Measurements from ENCODE around the gene TBXA2R.

- TF ChIP-seq POLR2A (IDR thresholded peaks at IDR 0.05; ENCODE audit: low read depth, low read length): no peak
- no peak for TF ChIP-seq RFX5 (IDR thresholded peaks at IDR 0.05; ENCODE audit: low read depth, low read length)
- no peak for TF ChIP-seq CTCF (conservative IDR thresholded peaks at IDR 0.05; ENCODE audit: low read depth, low read length)
- no peak for TF ChIP-seq ELK1 (IDR thresholded peaks at IDR 0.05; ENCODE audit: borderline replicate concordance, low read depth, low read length)
- TF ChIP-seq RAD21 (IDR thresholded peaks at IDR 0.05; ENCODE audit: low read length): no peak
- TF ChIP-seq SMC3 (IDR thresholded peaks at IDR 0.05; ENCODE audit: low read depth, low read length): no peak
- no peak for TF ChIP-seq NFE2L2 (IDR thresholded peaks at IDR 0.05; ENCODE audit: low read depth, low read length)
- no peak for TF ChIP-seq CEBPB (IDR thresholded peaks at IDR 0.05; ENCODE audit: low read depth, low read length)
- no peak for TF ChIP-seq MXI1 (IDR thresholded peaks at IDR 0.05; ENCODE audit: borderline replicate concordance, low read depth, low read length)
- TF ChIP-seq RCOR1 (IDR thresholded peaks at IDR 0.05; ENCODE audit: insufficient replicate concordance, low read length): no peak
- TF ChIP-seq FOS (IDR thresholded peaks at IDR 0.05; ENCODE audit: low read depth, low read length): no peak
These were observed 14.6 kb downstream of the TBXA2R start for GRCh38 chr19:3591876-3592613.
